Urinary bladder (tissue), 4 donors: ENCODE measurements around the gene ATP10A. TPM values are rescaled to one million over a fixed set of nuclear protein-coding genes. Genes with fewer than 3 reads are reported as not detected.
A peak's percentile ranks its signal among the peaks of the same experiment; 100 is the strongest.

Experiments used
- DNase-seq: peaks from one replicate; pipeline ENCODE4 v3.0.0-alpha.2; 2015; ENCODE audit errors: extremely low spot score
- H3K27ac ChIP-seq: one replicate; pipeline ENCODE4 v1.5.1; 2013; ENCODE audit warnings: low read depth, mild to moderate bottlenecking, moderate library complexity
- H3K36me3 ChIP-seq: one replicate; pipeline ENCODE4 v1.6.1; 2013; ENCODE audit warnings: mild to moderate bottlenecking, moderate library complexity; ENCODE audit not compliant: insufficient read depth
- H3K4me1 ChIP-seq: one replicate; pipeline ENCODE4 v1.6.1; 2013; ENCODE audit warnings: mild to moderate bottlenecking, moderate library complexity; ENCODE audit not compliant: insufficient read depth
- H3K4me3 ChIP-seq: one replicate; pipeline ENCODE4 v1.5.1; 2013; ENCODE audit warnings: low read depth, low read length
- WGBS: extraction: QIAGEN DNeasy Blood & Tissue Kit; methylation state at CpG from one replicate; pipeline ENCODE4 v1.1.7; 2013; 5-methylcytosine and 5-hydroxymethylcytosine counted together
- polyA plus RNA-seq: library from polyadenylated mRNA; stranded (reverse); fragments of 200-250 nt; gene quantifications from one replicate; pipeline ENCODE4 v1.2.3, GENCODE V29; 2013
- total RNA-seq: library from RNA; depleted of rRNA; stranded (reverse); fragments of >200 nt; gene quantifications from one replicate; pipeline ENCODE4 v1.2.3, GENCODE V29; 2014
- donor health status: healthy with polysubstance abuse.
- donor health status: healthy.

The ATP10A gene
- 7.8 TPM for total RNA-seq
- 5.0 TPM for polyA plus RNA-seq

DNA sequence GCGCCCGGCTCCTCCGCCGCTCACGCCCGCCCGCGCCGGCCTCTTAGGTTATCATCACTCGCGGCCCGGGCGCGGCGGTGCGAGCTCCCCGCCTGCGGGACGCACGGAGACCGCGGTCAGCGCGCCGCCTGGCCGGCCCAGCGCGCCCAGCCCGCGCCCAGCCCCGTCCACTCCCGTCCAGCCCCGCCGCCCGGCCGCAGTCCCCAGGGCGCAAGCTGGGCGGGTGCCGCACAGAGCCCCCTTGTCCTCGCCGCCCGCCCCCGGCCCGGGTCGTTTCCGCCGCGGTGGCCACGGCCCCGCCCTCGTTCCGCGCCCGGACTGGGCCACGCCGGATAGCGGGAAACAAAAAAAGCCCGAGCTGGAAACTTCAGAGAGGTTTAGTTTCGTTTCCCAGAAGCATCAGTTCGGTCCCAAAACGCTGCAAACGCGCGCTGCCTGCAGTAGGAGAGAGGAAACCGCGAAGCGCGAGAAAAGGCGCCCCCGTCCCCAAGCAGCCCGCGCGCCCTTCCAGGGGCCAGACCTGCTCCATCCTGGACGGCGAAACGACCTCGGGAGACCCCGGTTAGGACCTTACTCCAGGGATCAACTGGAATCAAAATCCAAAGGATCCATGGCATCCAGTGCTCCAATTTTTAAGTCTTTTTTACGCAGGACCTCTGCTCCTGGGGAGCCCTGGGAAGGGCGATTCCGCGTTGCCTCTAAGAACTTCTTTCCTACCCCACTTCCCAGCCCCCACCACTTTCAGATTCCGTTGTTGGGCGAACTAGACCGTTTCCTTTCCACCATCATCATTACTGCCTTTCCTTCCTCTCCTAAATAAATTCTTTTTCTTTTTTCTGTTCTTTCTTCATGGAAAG, at the start of gene ATP10A:
Gene ATP10A (minus strand): TSS at position 217 of the 857 bp plus-strand sequence. CDS start 231 bp downstream, outside the sequence.
- peak within 1 kb of the TSS; percentile 40 for H3K27ac ChIP-seq
- DNase-seq: no peak
- WGBS: 2% methylated on average over 85 of the region's 85 CpGs
- H3K36me3 ChIP-seq: no peaks in the 10 kb centered on the region
- H3K4me3 ChIP-seq: peak within 1 kb of the TSS; percentile 71
- no peaks in the 10 kb centered on the region for H3K4me1 ChIP-seq

DNA sequence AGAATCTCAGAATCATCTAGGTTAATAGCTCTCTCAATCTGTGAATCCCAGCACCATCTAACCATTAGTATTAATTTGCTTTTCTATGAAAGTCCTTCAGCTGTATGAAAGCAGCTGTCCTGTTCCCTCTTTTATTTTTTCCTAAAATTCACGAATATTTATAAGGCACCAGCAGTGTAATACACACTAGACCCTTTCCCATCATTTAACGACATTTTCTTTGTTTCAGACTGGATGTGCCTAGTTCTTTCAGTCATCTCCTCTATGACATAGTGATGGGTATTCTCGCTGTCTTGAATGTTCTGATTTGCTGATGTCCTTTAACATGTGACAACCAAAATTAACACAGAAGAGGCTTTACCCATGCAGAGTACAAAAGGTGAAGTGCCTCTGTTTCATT, 48.9 kb upstream of the ATP10A start:
- Histone ChIP-seq H3K4me3 (no peak overlapping the region), H3K4me1 (no peaks in the 10 kb centered on the region), H3K36me3 (no peaks in the 10 kb centered on the region), H3K27ac (no peak overlapping the region)
- WGBS: 83% methylated on average over 3 of the region's 3 CpGs
- no peak for DNase-seq

- no peak overlapping the region for H3K4me3 ChIP-seq
These were observed 47.7 kb upstream of the ATP10A start for GRCh38 chr15:25910832-25911231.

GRCh38 chr15:25909806-25910205, 46.7 kb upstream of the ATP10A start:
- no peaks in the 10 kb centered on the region for H3K4me1 ChIP-seq
- WGBS: 94% methylated on average over 16 of the region's 16 CpGs
- H3K36me3 ChIP-seq: no peaks in the 10 kb centered on the region
- no peak for DNase-seq
- no peak overlapping the region for H3K27ac ChIP-seq
- no peak overlapping the region for H3K4me3 ChIP-seq

More at GRCh38 chr15:25910832-25911231, 47.7 kb upstream of the ATP10A start:
- Histone ChIP-seq H3K27ac (no peak overlapping the region), H3K4me1 (no peaks in the 10 kb centered on the region), H3K36me3 (no peaks in the 10 kb centered on the region)
- WGBS: 89% methylated on average over 4 of the region's 4 CpGs
- DNase-seq: no peak

DNA sequence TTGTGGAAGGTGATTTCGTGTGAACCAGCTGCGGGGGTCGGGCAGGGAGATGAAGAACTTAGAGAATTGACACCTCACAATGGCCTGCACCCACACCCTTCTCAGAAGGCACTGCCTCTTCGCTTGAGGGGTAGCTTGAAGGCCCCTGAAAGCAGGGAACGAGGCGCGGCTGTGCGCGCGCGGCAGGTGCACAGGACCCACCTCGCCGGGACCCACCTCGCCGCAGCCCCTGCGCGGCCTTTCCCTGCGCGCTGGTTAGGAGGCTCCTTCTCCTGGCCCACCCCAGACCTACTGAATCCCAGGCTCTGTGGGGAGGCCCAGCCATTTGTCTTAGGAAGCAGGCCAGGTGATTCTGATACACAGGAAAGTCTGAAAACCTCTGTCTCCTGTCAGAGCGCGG, 46.2 kb upstream of the ATP10A start:
- DNase-seq: no peak
- Histone ChIP-seq H3K4me3 (no peak overlapping the region), H3K36me3 (no peaks in the 10 kb centered on the region), H3K4me1 (no peaks in the 10 kb centered on the region), H3K27ac (no peak overlapping the region)
- 87% methylated on average over 21 of the region's 21 CpGs for WGBS

DNA sequence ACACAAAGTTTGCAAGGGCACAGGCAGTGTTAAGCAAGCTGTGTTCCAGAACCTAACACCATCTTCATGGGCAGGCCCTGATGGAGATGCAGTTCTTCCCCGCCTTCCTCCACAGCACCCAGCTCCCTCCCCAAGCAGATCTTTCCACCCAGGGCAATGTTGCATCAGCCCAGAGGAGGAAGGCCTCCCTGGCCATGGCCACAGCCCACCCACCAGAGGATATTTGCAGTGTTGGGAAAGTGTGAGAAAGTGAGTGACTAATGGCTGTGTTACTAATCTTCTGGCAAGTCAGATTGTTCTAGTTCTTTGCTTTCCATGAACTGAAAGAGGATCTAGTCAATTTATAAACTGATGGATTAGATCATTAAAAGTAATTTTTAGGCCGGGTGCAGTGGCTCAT, 42.0 kb upstream of the ATP10A start:
- Histone ChIP-seq H3K36me3 (no peaks in the 10 kb centered on the region), H3K4me3 (no peak overlapping the region), H3K4me1 (no peaks in the 10 kb centered on the region), H3K27ac (no peak overlapping the region)
- WGBS: 73% methylated on average over 2 of the region's 2 CpGs
- DNase-seq: no peak

- WGBS: 59% methylated on average over 10 of the region's 10 CpGs
These were observed 40.0 kb upstream of the ATP10A start for GRCh38 chr15:25903024-25903581.

GRCh38 chr15:25901811-25902605, 38.9 kb upstream of the ATP10A start:
- H3K4me1 ChIP-seq: no peaks in the 10 kb centered on the region
- no peak overlapping the region for H3K27ac ChIP-seq
- H3K36me3 ChIP-seq: no peaks in the 10 kb centered on the region
- WGBS: 91% methylated on average over 14 of the region's 14 CpGs
- no peak overlapping the region for H3K4me3 ChIP-seq
- no peak for DNase-seq

More at GRCh38 chr15:25903024-25903581, 40.0 kb upstream of the ATP10A start:
- Histone ChIP-seq H3K36me3 (no peaks in the 10 kb centered on the region), H3K27ac (no peak overlapping the region), H3K4me1 (no peaks in the 10 kb centered on the region), H3K4me3 (no peak overlapping the region)
- DNase-seq: no peak

GRCh38 chr15:25900901-25901300, 37.8 kb upstream of the ATP10A start:
- DNase-seq: no peak
- H3K27ac ChIP-seq: no peak overlapping the region
- H3K36me3 ChIP-seq: no peaks in the 10 kb centered on the region
- H3K4me1 ChIP-seq: no peaks in the 10 kb centered on the region
- H3K4me3 ChIP-seq: no peak overlapping the region
- 83% methylated on average over 5 of the region's 5 CpGs for WGBS

DNA sequence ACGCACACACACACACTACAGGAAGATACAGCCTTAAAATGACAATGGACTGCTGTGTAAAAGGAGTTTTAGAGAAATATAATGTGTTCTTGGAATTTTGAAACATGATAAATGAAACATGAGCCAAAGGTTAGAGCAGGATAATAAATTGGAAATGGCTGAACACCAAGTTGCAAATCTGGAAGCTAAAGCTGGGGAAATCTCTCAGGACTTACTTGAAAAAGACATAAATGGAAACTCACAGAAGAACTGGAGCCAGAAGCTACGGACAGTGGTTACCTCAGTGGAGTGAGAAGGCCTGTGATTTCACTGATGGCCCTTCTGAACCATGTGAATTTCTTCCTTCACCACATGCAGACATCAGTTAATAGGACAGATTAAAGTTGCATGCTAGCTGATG, 37.3 kb upstream of the ATP10A start:
- Histone ChIP-seq H3K4me3 (no peak overlapping the region), H3K27ac (no peak overlapping the region), H3K36me3 (no peaks in the 10 kb centered on the region), H3K4me1 (no peaks in the 10 kb centered on the region)
- WGBS: 69% methylated on average over 2 of the region's 2 CpGs
- no peak for DNase-seq

DNA sequence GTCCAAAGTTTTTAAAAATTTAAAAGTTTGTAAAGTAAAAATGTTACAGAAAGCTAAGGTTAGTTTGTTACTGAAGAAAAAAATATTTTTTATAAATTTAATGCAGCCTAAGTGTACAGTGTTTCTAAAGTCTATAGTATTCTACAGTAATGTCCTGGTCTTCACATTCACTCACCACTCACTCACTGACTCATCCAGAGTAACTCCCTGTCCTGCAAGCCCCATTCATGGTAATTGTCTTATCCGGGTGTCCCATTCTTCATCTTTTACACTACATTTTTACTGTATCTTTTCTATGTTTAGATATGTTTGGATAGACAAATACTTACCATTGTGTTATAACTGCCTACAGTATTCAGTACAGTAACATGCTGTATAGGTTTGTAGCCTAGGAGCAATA, 36.7 kb upstream of the ATP10A start:
- no peak overlapping the region for H3K27ac ChIP-seq
- 84% methylated on average over 1 of the region's 1 CpG for WGBS

DNA sequence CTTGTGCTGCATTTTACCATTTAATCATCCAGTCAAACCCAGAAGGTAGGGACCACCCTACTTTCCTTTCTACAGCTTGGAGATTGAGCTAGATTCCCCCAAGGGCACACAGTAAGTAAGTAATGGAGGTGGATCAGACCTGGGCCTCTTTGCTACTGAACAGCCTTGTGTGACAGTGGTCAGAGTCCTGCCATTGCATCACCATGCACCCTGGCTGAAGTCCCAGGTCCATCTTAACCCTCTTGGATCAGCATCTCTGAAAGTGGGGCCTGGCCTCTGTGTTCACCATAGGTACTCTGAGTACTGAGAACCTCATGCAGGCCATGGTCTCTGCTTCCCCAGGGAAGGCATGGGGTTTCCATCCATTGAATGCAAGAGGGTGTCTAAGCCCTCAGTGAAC, 34.5 kb upstream of the ATP10A start:
- Histone ChIP-seq H3K27ac (no peak overlapping the region), H3K36me3 (no peaks in the 10 kb centered on the region), H3K4me3 (no peak overlapping the region), H3K4me1 (no peaks in the 10 kb centered on the region)
- no peak for DNase-seq

More for the DNA sequence above, 36.7 kb upstream of the ATP10A start:
- H3K36me3 ChIP-seq: no peaks in the 10 kb centered on the region
- no peaks in the 10 kb centered on the region for H3K4me1 ChIP-seq
- no peak for DNase-seq
- no peak overlapping the region for H3K4me3 ChIP-seq

- H3K36me3 ChIP-seq: no peaks in the 10 kb centered on the region
- no peak overlapping the region for H3K4me3 ChIP-seq
- DNase-seq: no peak
- H3K27ac ChIP-seq: no peak overlapping the region
- 84% methylated on average over 3 of the region's 3 CpGs for WGBS
- no peaks in the 10 kb centered on the region for H3K4me1 ChIP-seq
These were observed 31.3 kb upstream of the ATP10A start for GRCh38 chr15:25894371-25894902.
